HG03066 (cell line): ENCODE data around the gene GCNT1.
"Not testable (repeated sequence)": the region's sequence is repeated elsewhere in the genome, so short reads cannot be mapped to it uniquely, and the experiment has no call there.

Source experiments
- ATAC-seq: cut with Tn5 transposase; IDR thresholded peaks from one replicate; pipeline ENCODE4 v1.9.1; 2021; ENCODE audit warnings: low read depth; ENCODE audit not compliant: unreplicated experiment

GCNT1 gene

DNA sequence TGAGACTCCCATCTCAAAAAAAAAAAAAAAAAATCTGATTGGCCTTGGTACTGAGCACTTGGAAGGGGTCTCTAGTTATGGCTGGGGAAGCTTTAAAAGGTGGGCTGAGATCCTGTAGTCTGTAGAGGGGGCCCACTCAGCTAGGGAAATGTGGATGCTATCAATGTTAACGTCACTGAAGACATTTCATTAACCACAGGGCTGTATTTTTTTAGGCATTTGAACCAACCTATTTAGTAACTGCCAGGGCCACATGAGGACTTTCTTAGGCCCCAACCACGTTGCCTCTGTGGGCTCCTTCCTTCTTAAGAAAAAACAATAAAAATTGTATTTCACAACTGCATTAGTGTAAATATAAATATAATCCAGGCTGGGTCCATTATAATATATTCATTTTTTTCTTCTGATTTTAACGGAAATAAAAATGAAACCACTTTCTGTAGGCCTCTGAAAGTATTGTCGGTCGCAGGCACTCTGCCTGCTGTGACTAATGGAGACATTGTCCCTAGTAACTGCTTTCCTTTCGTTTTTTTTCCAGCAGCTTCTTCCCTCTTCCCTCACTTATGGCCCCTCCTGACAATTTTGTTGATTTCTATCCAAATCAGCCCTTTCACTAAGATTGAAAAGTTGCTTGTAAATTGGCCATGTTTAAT lies 71.6 kb downstream of the GCNT1 start:
- ATAC-seq = peak; percentile 84

- no peak for ATAC-seq
Observed at GRCh38 chr9:76531231-76531780, 72.3 kb downstream of the GCNT1 start.

GRCh38 chr9:76532877-76533276 lies 73.9 kb downstream of the GCNT1 start:
- ATAC-seq = not testable (repeated sequence)

GRCh38 chr9:76534026-76534425 lies 75.0 kb downstream of the GCNT1 start:
- ATAC-seq = no peak

GRCh38 chr9:76537150-76537646 lies 78.2 kb downstream of the GCNT1 start:
- ATAC-seq = no peak

DNA sequence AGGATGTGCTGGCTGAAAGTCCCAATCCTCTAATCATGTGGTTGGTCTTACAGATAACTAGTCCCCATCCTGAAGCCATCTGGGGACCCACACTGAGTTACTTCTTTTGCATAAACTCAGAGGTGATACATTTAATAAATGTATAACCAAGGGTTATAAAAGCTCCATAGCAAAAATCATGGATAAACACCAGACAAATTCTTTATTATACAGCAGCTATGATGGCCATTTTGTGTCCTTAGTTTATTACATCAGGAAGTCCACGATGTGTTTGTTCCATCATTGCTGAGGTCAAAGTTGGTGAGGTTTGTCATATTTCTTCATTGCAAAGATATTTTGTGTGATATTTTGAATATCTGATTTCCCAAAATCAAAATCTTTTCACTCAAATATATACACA lies 80.2 kb downstream of the GCNT1 start:
- ATAC-seq = no peak

GRCh38 chr9:76542360-76542759 lies 83.4 kb downstream of the GCNT1 start:
- no peak for ATAC-seq

GRCh38 chr9:76545191-76545590 lies 86.2 kb downstream of the GCNT1 start:
- ATAC-seq = no peak

DNA sequence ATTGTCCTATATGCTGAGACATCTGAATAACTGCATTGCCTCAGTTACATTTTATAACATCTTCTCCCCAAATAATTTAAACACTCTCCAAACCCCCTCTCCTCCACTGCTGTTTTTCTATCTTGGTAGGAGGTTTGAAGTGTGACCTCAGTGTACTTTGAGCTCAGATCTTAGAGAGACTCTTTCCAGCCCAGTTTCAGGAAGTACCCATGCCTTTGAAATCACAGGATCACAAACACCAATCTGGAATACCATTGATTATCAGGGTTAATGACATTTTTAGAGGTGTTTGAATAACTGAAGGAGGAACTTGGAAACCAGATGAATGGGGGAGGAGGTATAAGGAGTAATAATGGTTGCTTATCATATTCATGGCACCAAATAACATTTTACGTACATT lies 93.2 kb downstream of the GCNT1 start:
- no peak for ATAC-seq

GRCh38 chr9:76552751-76553455 lies 93.9 kb downstream of the GCNT1 start:
- ATAC-seq = no peak

DNA sequence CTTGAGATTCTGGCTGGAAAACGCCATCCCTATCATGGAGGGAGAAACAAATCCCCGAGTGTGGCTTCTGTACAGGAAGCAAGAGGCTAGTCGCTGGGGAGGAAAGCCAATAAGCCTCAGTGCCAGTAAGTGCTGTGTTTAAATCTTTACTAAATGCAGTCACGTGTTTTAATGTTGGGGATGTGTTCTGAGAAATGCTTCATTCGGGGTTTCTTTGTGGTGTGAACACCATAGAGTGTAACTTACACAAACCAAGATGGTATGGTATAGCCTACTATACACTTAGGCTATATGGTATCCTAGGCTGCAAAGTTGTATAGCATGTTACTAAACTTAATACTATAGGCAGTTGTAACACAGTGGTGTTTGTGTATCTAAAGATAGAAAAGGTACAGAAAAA lies 94.7 kb downstream of the GCNT1 start:
- no peak for ATAC-seq
